Adrenal gland (tissue), 5 donors: ENCODE measurements around the gene WHRN.

ENCODE experiments used
- CTCF ChIP-seq, 6 experiments: fragments of 450-650 bp in 4 of 6; fragments of 200-600 bp in 2 of 6; sonication (generic) in 1 of 6; IDR thresholded peaks; 1 replicate in 5 of 6; 2 replicates in 1 of 6; pipeline versions ENCODE4 v1.5.1 to v1.8.0; 2016 to 2021; ENCODE audit warnings: antibody characterized with exemption in 6 of 6, mild to moderate bottlenecking in 2 of 6, moderate library complexity in 1 of 6
- POLR2A ChIP-seq, 2 donors: fragments of 450-650 bp; IDR thresholded peaks; one replicate each; pipeline ENCODE4 v1.6.1; 2017; ENCODE audit warnings: antibody characterized with exemption in 2 of 2, mild to moderate bottlenecking in 2 of 2, moderate library complexity in 1 of 2
- donor health status: DM: no; HTN: no; CAD: no.

- TF ChIP-seq CTCF (IDR thresholded peaks at IDR 0.05), result peak in 1 of 6 experiments; percentile 13
- no peak for TF ChIP-seq POLR2A (IDR thresholded peaks at IDR 0.05)
These were observed 122.4 kb downstream of the WHRN start for GRCh38 chr9:114382699-114383520.
